Trophoblast cell (in vitro differentiated cells and primary cell): ENCODE measurements around the gene EBF3.

Source experiments
- DNase-seq, 2 donors: peaks; one replicate each; pipeline ENCODE4 v3.0.0-alpha.2; 2016
- H2AFZ ChIP-seq: 2 replicates; pipeline ENCODE4 v1.6.1; 2013; ENCODE audit warnings: low read length, moderate library complexity, mild to moderate bottlenecking; ENCODE audit not compliant: insufficient read depth, poor library complexity
- H2AK5ac ChIP-seq: 2 replicates; pipeline ENCODE4 v1.6.1; 2013; ENCODE audit warnings: mild to moderate bottlenecking, low read length
- H2BK120ac ChIP-seq: 2 replicates; pipeline ENCODE4 v1.6.1; 2013; ENCODE audit warnings: low read length, mild to moderate bottlenecking, moderate library complexity; ENCODE audit not compliant: insufficient read depth, poor library complexity
- H2BK12ac ChIP-seq: 2 replicates; pipeline ENCODE4 v1.6.1; 2013; ENCODE audit warnings: mild to moderate bottlenecking, low read length, moderate library complexity
- H2BK5ac ChIP-seq: 2 replicates; pipeline ENCODE4 v1.6.1; 2013; ENCODE audit warnings: low read length, low read depth, moderate library complexity, mild to moderate bottlenecking; ENCODE audit not compliant: poor library complexity
- H3K14ac ChIP-seq: 2 replicates; pipeline ENCODE4 v1.6.1; 2013; ENCODE audit warnings: mild to moderate bottlenecking, low read length
- H3K18ac ChIP-seq: 2 replicates; pipeline ENCODE4 v1.6.1; 2013; ENCODE audit warnings: mild to moderate bottlenecking, low read length
- H3K23ac ChIP-seq: 2 replicates; pipeline ENCODE4 v1.6.1; 2013; ENCODE audit warnings: low read length
- H3K27ac ChIP-seq: 2 replicates; pipeline ENCODE4 v1.5.1; 2013; ENCODE audit warnings: low read depth, mild to moderate bottlenecking, inconsistent platforms, low read length, moderate library complexity
- H3K27me3 ChIP-seq: 2 replicates; pipeline ENCODE4 v1.6.1; 2013; ENCODE audit warnings: inconsistent platforms, mild to moderate bottlenecking, low read length, moderate library complexity; ENCODE audit not compliant: insufficient read depth
- H3K36me3 ChIP-seq, 2 experiments: 1 replicate in 1 of 2; 2 replicates in 1 of 2; pipeline ENCODE4 v1.6.1; 2013; ENCODE audit warnings: low read length in 2 of 2, mild to moderate bottlenecking in 2 of 2, moderate library complexity in 1 of 2; ENCODE audit not compliant: insufficient read depth in 2 of 2, control insufficient read depth in 1 of 2
- H3K4ac ChIP-seq: 2 replicates; pipeline ENCODE4 v1.6.1; 2013; ENCODE audit warnings: low read depth, mild to moderate bottlenecking, low read length, moderate library complexity
- H3K4me1 ChIP-seq, 2 experiments: 1 replicate in 1 of 2; 2 replicates in 1 of 2; pipeline ENCODE4 v1.6.1; 2013; ENCODE audit warnings: low read length in 2 of 2, mild to moderate bottlenecking in 2 of 2, moderate library complexity in 1 of 2; ENCODE audit not compliant: insufficient read depth in 2 of 2, control insufficient read depth in 1 of 2
- H3K4me2 ChIP-seq: 2 replicates; pipeline ENCODE4 v1.6.1; 2013; ENCODE audit warnings: inconsistent platforms, mild to moderate bottlenecking, low read length, moderate library complexity
- H3K4me3 ChIP-seq: 2 replicates; pipeline ENCODE4 v1.5.1; 2013; ENCODE audit warnings: mild to moderate bottlenecking, low read depth, low read length, inconsistent platforms
- H3K79me1 ChIP-seq: one replicate; pipeline ENCODE4 v1.6.1; 2013; ENCODE audit warnings: low read length
- H3K79me2 ChIP-seq: 2 replicates; pipeline ENCODE4 v1.6.1; 2013; ENCODE audit warnings: low read length, mild to moderate bottlenecking; ENCODE audit not compliant: control insufficient read depth, insufficient read depth, poor library complexity
- H3K9ac ChIP-seq: 2 replicates; pipeline ENCODE4 v1.6.1; 2013; ENCODE audit warnings: mild to moderate bottlenecking, low read length
- H3K9me3 ChIP-seq: 2 replicates; pipeline ENCODE4 v1.6.1; 2013; ENCODE audit warnings: low read depth, mild to moderate bottlenecking, control low read depth, inconsistent platforms, low read length; ENCODE audit not compliant: insufficient read depth
- H4K12ac ChIP-seq: 2 replicates; pipeline ENCODE4 v1.6.1; 2013; ENCODE audit warnings: low read depth, mild to moderate bottlenecking, low read length, moderate library complexity
- H4K8ac ChIP-seq: 2 replicates; pipeline ENCODE4 v1.6.1; 2013; ENCODE audit warnings: low read depth, mild to moderate bottlenecking, low read length, moderate library complexity
- H4K91ac ChIP-seq: one replicate; pipeline ENCODE4 v1.6.1; 2013; ENCODE audit warnings: low read depth, mild to moderate bottlenecking, low read length, moderate library complexity
- WGBS: extraction: QIAGEN DNeasy Blood & Tissue Kit; methylation state at CpG from one replicate; pipeline ENCODE4 v1.1.7; 2013; ENCODE audit warnings: missing lambda C conversion rate; ENCODE audit not compliant: insufficient read length, insufficient coverage; ENCODE audit errors: extremely low coverage; 5-methylcytosine and 5-hydroxymethylcytosine counted together

Gene EBF3

DNA sequence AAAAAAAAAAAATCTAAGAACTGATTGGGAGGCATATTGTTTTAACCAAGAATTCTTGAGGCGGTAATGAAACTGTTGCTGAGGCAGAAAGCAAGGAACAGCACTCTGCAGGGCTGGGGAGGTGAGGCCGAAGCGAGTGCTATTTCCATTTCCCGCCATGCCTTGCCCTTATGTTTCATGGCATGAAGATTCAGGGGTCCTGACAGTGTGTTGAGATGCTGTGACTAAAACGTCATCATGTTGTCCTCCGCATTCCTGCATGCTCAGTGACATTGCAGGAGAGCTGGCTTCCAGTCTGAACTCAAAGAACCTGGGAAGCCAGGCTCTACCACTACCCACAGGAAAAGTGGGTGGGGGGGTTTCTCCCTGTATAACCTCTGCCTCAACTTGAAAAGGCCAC is 85.2 kb downstream of the EBF3 start:
- no peak overlapping the region for H4K91ac ChIP-seq
- WGBS = no CpG with 5 or more reads among the region's 6 CpGs

GRCh38 chr10:129877773-129878371 is 86.2 kb downstream of the EBF3 start:
- no peak overlapping the region for H2BK5ac ChIP-seq
- H3K36me3 ChIP-seq = no peaks in the 10 kb centered on the region
- no peak overlapping the region for H3K4me3 ChIP-seq
- no peak overlapping the region for H4K91ac ChIP-seq
- H3K79me2 ChIP-seq = no peaks in the 10 kb centered on the region
- H4K8ac ChIP-seq = no peak overlapping the region
- H2AFZ ChIP-seq = no peak overlapping the region
- H3K27ac ChIP-seq = no peak overlapping the region
- no peak overlapping the region for H3K14ac ChIP-seq
- H3K27me3 ChIP-seq = no peaks in the 10 kb centered on the region
- H3K4me1 ChIP-seq = no peaks in the 10 kb centered on the region
- H3K23ac ChIP-seq = no peak overlapping the region
- no peak overlapping the region for H3K18ac ChIP-seq
- no peaks in the 10 kb centered on the region for H3K79me1 ChIP-seq
- H2BK120ac ChIP-seq = no peak overlapping the region
- H3K9me3 ChIP-seq = peaks cover under 1% of the 10 kb centered on the region
- WGBS = no CpG with 5 or more reads among the region's 9 CpGs
- H4K12ac ChIP-seq = no peak overlapping the region
- no peak overlapping the region for H2AK5ac ChIP-seq
- no peak overlapping the region for H3K9ac ChIP-seq
- DNase-seq = peak in 1 of 2 donors; percentile 6
- no peak overlapping the region for H3K4ac ChIP-seq
- no peak overlapping the region for H2BK12ac ChIP-seq
- H3K4me2 ChIP-seq = no peak overlapping the region

More for the DNA sequence above, 85.2 kb downstream of the EBF3 start:
- Histone ChIP-seq H2AFZ (no peak overlapping the region), H3K27me3 (no peaks in the 10 kb centered on the region), H2BK12ac (no peak overlapping the region), H4K8ac (no peak overlapping the region), H3K4me3 (no peak overlapping the region), H3K18ac (no peak overlapping the region), H4K12ac (no peak overlapping the region), H2BK5ac (no peak overlapping the region), H3K9ac (no peak overlapping the region), H3K27ac (no peak overlapping the region), H3K9me3 (no peaks in the 10 kb centered on the region), H3K79me2 (no peaks in the 10 kb centered on the region), H3K4ac (no peak overlapping the region), H3K4me2 (no peak overlapping the region), H2BK120ac (no peak overlapping the region), H3K36me3 (no peaks in the 10 kb centered on the region), H3K14ac (no peak overlapping the region), H3K79me1 (no peaks in the 10 kb centered on the region), H3K4me1 (no peaks in the 10 kb centered on the region), H2AK5ac (no peak overlapping the region), H3K23ac (no peak overlapping the region)
- DNase-seq = no peak

DNA sequence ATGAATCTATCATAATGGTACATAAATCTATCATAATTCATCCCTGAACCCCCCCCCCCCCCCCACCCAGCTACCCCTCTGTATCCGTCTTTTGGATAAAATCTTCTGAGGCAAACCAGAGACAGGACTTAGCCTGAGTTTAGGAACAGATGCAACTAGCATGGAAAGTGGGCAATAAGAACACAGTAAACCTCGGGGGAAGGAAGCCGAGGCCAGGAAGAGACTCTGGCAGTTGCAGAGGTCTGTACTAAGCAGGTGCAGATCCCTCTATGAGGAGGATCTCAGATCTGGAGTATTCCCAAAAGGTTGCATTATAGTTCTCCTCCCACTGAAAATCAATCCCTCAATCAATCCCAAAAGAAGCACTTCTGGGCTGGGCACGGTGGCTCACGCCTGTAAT is 87.2 kb downstream of the EBF3 start:
- Histone ChIP-seq H3K79me1 (no peaks in the 10 kb centered on the region), H3K79me2 (no peaks in the 10 kb centered on the region), H3K9me3 (peaks cover 1% of the 10 kb centered on the region), H4K12ac (no peak overlapping the region), H3K14ac (no peak overlapping the region), H2BK120ac (no peak overlapping the region), H3K23ac (no peak overlapping the region), H2BK12ac (no peak overlapping the region), H3K27ac (no peak overlapping the region), H3K27me3 (no peaks in the 10 kb centered on the region), H3K4me1 (no peaks in the 10 kb centered on the region), H4K91ac (no peak overlapping the region), H3K36me3 (no peaks in the 10 kb centered on the region), H3K4ac (no peak overlapping the region), H3K4me2 (no peak overlapping the region), H3K9ac (no peak overlapping the region), H3K4me3 (no peak overlapping the region), H2AFZ (no peak overlapping the region), H3K18ac (no peak overlapping the region), H4K8ac (no peak overlapping the region), H2AK5ac (no peak overlapping the region), H2BK5ac (no peak overlapping the region)
- no CpG with 5 or more reads among the region's 5 CpGs for WGBS
- no peak for DNase-seq

GRCh38 chr10:129875993-129876726 is 87.9 kb downstream of the EBF3 start:
- no peak overlapping the region for H2BK12ac ChIP-seq
- no peak overlapping the region for H4K91ac ChIP-seq
- no peak overlapping the region for H2BK5ac ChIP-seq
- H3K9me3 ChIP-seq = peaks cover 1% of the 10 kb centered on the region
- no peak for DNase-seq
- no peak overlapping the region for H3K4me3 ChIP-seq
- H3K18ac ChIP-seq = no peak overlapping the region
- no peak overlapping the region for H3K14ac ChIP-seq
- H3K4me2 ChIP-seq = no peak overlapping the region
- no peak overlapping the region for H3K4ac ChIP-seq
- H3K4me1 ChIP-seq = no peaks in the 10 kb centered on the region
- H4K12ac ChIP-seq = no peak overlapping the region
- no peaks in the 10 kb centered on the region for H3K36me3 ChIP-seq
- no CpG with 5 or more reads among the region's 11 CpGs for WGBS
- no peak overlapping the region for H3K27ac ChIP-seq
- H3K27me3 ChIP-seq = no peaks in the 10 kb centered on the region
- H3K9ac ChIP-seq = no peak overlapping the region
- no peak overlapping the region for H2BK120ac ChIP-seq
- H3K79me1 ChIP-seq = no peaks in the 10 kb centered on the region
- H3K79me2 ChIP-seq = no peaks in the 10 kb centered on the region
- no peak overlapping the region for H4K8ac ChIP-seq
- H2AFZ ChIP-seq = no peak overlapping the region
- H2AK5ac ChIP-seq = no peak overlapping the region
- no peak overlapping the region for H3K23ac ChIP-seq
